Measurements from ENCODE around the gene PREX1.

Gene PREX1

DNA sequence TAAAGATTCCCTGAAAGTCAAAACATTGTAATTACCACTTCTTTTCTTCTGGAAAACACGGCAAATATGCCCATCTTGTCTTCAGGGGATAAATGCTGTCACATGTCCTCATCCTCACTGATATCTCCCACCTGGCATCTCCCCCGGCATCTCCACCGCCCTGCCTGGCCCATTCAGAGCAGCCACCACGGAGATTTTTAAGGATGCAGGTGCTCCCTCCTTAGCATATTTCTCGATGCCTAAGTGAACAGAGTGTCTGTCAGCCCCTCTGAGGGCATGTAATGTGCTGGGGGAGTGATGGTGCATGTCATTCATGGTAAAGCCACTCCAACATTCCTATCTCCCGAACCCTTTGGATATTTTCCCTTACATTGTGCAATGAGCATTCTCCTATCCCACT, 215.5 kb downstream of the PREX1 start:
- Histone ChIP-seq H3K27me3 (ENCODE audit: insufficient read depth, poor library complexity, severe bottlenecking) (no peaks in the 10 kb centered on the region), H3K4me3 (replicated peaks; ENCODE audit: insufficient read depth, low read length) (no peak overlapping the region), H3K27ac (replicated peaks) (no peak overlapping the region)
- TF ChIP-seq, protein P1, sequence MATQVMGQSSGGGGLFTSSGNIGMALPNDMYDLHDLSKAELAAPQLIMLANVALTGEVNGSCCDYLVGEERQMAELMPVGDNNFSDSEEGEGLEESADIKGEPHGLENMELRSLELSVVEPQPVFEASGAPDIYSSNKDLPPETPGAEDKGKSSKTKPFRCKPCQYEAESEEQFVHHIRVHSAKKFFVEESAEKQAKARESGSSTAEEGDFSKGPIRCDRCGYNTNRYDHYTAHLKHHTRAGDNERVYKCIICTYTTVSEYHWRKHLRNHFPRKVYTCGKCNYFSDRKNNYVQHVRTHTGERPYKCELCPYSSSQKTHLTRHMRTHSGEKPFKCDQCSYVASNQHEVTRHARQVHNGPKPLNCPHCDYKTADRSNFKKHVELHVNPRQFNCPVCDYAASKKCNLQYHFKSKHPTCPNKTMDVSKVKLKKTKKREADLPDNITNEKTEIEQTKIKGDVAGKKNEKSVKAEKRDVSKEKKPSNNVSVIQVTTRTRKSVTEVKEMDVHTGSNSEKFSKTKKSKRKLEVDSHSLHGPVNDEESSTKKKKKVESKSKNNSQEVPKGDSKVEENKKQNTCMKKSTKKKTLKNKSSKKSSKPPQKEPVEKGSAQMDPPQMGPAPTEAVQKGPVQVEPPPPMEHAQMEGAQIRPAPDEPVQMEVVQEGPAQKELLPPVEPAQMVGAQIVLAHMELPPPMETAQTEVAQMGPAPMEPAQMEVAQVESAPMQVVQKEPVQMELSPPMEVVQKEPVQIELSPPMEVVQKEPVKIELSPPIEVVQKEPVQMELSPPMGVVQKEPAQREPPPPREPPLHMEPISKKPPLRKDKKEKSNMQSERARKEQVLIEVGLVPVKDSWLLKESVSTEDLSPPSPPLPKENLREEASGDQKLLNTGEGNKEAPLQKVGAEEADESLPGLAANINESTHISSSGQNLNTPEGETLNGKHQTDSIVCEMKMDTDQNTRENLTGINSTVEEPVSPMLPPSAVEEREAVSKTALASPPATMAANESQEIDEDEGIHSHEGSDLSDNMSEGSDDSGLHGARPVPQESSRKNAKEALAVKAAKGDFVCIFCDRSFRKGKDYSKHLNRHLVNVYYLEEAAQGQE (IDR thresholded peaks at IDR 0.05; ENCODE audit: insufficient replicate concordance, low read depth): no peak
- TF ChIP-seq POLR2AphosphoS5 (IDR thresholded peaks at IDR 0.05; ENCODE audit: low read depth): no peak
- TF ChIP-seq SPI1 (IDR thresholded peaks at IDR 0.05; ENCODE audit: borderline replicate concordance, low read depth): no peak
- TF ChIP-seq CTCF (IDR thresholded peaks at IDR 0.05; ENCODE audit: insufficient read depth, low read length): no peak
- no peak for TF ChIP-seq GABPA (IDR thresholded peaks at IDR 0.05; ENCODE audit: low read depth)
- DNase-seq (ENCODE audit: low read depth in 1 of 2, low spot score in 1 of 2): no peak

GRCh38 chr20:48610996-48611395, 216.8 kb downstream of the PREX1 start:
- no peak for DNase-seq (ENCODE audit: low read depth in 1 of 2, low spot score in 1 of 2)
- Histone ChIP-seq H3K27me3 (ENCODE audit: insufficient read depth, poor library complexity, severe bottlenecking) (no peaks in the 10 kb centered on the region), H3K4me3 (replicated peaks; ENCODE audit: insufficient read depth, low read length) (no peak overlapping the region), H3K27ac (replicated peaks) (no peak overlapping the region)
- TF ChIP-seq, protein P1 (IDR thresholded peaks at IDR 0.05; ENCODE audit: insufficient replicate concordance, low read depth): no peak
- TF ChIP-seq GABPA (IDR thresholded peaks at IDR 0.05; ENCODE audit: low read depth) (no peak), CTCF (IDR thresholded peaks at IDR 0.05; ENCODE audit: insufficient read depth, low read length) (no peak), SPI1 (IDR thresholded peaks at IDR 0.05; ENCODE audit: borderline replicate concordance, low read depth) (no peak), POLR2AphosphoS5 (IDR thresholded peaks at IDR 0.05; ENCODE audit: low read depth) (no peak)

DNA sequence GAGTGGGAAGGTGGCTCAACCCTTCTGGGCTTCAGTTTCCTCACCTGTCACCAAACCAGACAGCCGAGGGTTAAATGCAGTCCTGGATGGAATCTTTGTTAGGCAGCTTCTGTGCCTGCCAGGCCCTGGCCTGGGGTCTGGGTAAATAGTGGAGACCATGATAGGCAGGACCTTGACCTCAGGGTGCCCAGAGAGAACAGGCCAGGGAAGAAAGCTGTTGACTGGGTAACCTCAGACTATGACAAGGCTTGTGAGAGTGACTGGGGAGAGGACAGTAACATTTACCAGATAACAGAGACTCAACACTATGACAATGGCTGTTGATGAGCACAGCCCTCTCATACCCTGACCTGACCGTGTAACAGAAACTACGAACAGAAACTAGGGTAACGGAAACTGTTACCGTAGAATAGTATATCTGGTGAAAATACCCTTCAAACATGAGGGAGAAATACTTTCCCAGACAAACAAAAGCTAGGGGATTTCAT, 218.3 kb downstream of the PREX1 start:
- no peak overlapping the region for H3K4me3 ChIP-seq (replicated peaks; ENCODE audit: insufficient read depth, low read length)
- no peak for DNase-seq (ENCODE audit: low read depth in 1 of 2, low spot score in 1 of 2)
- H3K27ac ChIP-seq (replicated peaks): no peak overlapping the region
- H3K27me3 ChIP-seq (ENCODE audit: insufficient read depth, poor library complexity, severe bottlenecking): no peaks in the 10 kb centered on the region
- TF ChIP-seq POLR2AphosphoS5 (IDR thresholded peaks at IDR 0.05; ENCODE audit: low read depth): no peak
- TF ChIP-seq, protein P1 (IDR thresholded peaks at IDR 0.05; ENCODE audit: insufficient replicate concordance, low read depth): no peak
- no peak for TF ChIP-seq GABPA (IDR thresholded peaks at IDR 0.05; ENCODE audit: low read depth)
- TF ChIP-seq SPI1 (IDR thresholded peaks at IDR 0.05; ENCODE audit: borderline replicate concordance, low read depth): no peak
- no peak for TF ChIP-seq CTCF (IDR thresholded peaks at IDR 0.05; ENCODE audit: insufficient read depth, low read length)

Data from HL-60 (cell line).